HG02938 (cell line): ENCODE data around the gene LAMA5.
"Not testable (repeated sequence)": the region's sequence is repeated elsewhere in the genome, so short reads cannot be mapped to it uniquely, and the experiment has no call there.

ENCODE experiments used
- ATAC-seq: cut with Tn5 transposase; IDR thresholded peaks from one replicate; pipeline ENCODE4 v1.9.1; 2021; ENCODE audit warnings: mild to moderate bottlenecking, moderate library complexity; ENCODE audit not compliant: unreplicated experiment

The LAMA5 gene

DNA sequence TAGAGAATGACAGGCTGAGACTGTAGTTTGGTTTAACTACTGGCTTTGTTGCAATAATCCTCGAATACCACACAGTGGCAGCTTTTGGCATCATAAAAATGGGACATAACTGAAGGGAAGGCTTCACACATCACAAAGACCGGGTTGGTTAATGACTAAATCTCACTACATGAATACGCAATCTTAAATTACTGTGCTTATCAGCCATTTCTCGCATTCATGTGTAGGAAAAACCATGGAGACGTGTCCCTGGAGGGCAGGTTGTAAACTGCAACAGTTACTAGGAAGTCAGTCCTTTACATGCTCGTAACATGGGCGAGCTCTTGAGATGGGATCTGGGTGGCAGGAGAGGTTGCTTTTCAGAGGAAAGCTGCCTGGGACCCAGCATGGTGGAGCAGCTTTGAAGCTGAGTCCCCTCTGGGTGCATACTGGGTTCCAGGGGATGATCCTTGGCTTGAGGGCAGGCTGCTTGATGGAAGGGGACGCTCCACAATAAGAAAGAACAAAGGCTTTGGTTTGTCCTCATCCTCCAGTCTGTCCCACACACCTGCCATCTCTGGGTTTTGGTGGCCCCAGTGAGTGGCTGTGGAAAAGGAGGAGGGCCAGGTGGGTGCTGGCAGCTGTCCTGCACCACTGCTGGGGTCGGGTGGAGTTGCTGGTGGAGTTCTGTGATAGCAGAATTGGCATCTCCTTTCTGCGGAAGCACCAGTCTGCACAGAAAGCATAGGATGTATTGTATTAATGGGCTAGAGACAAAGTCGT, 21.9 kb upstream of the LAMA5 start:
- ATAC-seq = no peak

DNA sequence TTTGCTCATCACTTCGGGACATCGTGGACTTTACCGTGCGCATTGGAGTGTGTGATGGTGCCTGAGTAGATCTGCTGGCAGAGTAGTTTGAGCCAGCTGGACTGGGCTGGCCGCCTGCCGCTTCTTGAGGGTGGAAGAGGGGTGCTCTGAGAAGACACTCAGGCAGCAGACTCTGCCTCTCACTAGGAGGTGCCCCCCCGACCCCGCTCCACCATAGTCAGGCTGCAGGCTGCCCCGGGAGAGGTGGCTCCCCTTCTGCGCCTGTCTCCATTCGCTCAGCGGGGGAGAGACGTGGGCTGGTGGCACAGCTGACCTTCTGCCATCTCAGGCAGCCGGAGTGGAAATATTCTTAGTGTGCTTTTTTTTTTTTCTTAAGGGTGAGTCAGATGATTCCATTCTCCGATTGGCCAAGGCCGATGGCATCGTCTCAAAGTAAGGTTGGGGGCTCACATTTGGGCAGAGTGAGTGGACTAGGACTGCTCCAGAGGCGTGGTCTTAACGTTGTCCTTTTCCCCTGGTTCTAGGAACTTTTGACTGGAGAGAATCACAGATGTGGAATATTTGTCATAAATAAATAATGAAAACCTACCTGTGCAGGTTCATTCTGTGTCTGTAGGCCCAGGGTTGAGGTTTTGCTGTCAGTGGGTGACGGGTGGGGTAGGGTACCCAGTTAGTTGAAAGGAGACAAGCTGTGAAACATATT, 21.0 kb upstream of the LAMA5 start:
- ATAC-seq = no peak

DNA sequence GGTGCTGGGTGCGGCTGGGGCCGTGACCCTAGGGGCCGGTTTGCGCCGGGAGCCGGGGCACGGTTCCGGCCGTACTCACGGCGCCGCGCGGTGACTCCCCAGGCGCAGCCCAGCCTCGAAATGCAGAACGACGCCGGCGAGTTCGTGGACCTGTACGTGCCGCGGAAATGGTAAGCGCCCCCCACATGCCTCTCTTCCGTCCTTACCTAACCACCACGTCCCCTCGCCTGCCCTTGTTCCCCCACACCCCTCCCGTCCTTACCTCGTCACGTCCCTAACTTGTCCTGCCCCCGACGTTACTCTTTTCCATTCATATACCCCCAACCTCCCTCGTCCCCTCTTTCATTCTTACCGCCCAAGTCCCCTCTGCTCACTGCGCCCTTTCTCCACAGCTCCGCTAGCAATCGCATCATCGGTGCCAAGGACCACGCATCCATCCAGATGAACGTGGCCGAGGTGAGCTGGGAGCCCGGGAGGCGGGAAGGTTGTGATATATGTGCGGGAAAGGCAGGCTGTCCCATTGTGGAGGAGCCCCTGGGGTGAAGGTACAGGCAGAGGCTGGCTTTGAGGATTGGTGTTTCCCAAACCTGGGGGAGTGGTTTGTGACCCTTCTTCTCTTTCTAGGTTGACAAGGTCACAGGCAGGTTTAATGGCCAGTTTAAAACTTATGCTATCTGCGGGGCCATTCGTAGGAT, 20.3 kb upstream of the LAMA5 start:
- no peak for ATAC-seq

DNA sequence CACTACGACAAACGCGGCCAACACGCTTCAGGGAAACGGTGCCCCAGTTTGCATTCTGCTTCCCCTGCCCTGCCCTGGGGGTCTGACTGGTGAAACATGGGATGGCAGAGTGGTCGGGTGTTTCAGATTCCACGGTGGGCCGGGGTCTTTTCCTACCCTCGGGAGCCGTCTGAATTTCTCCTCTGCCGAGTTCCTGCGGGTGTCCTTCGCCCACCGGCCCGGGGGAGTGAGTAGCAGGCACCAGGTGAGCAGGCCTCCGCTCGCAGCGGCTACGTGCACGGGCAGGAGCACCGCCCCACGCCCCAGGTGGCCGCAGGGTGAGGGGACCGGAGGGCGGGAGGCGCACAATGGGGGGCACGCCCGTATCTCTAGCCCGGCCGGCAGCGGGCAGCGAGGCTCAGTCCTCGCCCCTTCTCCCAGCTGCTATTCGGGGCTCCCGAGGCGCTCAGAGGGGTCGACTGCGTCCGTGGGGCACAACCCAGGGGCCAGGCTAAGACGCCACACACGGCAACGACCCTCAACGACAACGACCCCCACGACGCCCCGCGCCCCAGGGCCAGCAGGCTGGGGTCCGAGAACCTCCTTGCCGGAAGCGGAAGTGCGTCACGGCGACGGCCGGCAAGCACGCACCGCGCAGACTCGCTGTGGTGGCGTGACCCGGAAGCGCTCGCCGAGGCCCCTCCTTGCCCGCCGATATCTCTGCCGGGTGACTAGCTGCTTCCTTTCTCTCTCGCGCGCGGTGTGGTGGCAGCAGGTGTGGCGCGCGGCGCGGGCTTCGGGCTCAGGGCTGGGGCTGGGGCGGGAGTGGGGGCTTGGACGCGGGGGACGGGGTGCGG, 19.5 kb upstream of the LAMA5 start, which contains the start of gene RPS21:
Gene RPS21 (plus strand): TSS at position 721 of the 836 bp plus-strand sequence. CDS start 236 bp downstream, outside the sequence.
- peak; percentile 81 for ATAC-seq

DNA sequence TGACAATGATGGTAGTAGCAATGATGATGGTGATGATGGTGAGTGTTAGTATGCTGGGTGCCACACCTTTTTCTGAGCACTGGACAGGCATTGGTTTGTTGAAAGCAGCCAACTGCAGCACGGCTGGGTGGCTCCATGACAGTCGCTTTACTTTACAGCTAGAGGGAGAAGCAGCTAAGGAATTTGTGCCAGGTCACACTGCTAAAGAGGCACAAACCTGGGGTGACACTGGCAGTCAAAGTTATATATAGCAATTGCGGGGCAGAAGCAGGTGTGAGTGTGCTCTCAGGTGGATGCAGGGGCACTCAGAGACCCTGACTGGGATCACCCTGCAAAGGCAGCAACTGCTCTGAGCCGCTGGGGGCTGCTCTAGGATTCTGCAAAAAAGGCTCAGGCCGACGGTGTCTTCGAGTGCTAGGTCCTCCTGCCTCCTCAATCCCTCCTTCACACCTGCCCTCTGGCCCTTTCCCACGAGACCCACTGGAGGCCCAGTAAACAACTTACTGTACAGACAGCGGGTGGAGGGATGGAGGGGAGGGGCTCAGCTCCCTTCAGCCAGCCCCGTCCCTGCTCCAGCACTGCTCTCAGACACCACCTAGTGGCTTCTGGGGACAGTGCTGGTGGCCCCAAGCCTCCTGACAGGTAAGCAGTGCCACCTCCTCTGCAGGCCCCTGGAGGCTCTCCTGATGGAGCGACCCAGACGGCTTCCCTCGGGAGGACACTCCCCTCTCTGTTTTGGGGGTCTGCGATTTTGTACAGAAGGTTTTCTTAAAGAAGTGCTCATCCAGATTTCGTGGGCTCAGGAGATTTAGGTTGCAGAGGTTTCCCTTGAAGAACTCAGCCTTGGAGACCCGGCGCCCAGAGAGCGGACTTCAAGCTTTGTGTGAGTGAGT, 15.4 kb upstream of the LAMA5 start:
- ATAC-seq = peak; percentile 55

DNA sequence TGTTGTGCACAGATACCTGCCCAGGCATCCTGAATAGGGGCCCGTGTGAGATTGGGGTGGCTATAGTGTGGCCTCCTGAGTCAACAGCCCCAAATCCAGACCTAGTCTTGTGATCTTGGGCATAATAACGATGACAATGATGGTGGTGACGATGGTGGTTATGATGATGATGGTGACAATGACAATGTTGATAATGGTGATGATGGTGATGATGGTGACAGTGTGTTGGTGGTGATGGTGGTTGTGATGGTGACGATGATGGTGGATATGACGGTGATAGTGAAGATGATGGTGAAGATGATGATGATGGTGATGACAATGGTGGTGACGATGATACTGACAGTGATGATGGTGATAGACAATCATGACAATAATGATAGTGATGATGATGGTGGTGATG, 14.7 kb upstream of the LAMA5 start:
- no peak for ATAC-seq

DNA sequence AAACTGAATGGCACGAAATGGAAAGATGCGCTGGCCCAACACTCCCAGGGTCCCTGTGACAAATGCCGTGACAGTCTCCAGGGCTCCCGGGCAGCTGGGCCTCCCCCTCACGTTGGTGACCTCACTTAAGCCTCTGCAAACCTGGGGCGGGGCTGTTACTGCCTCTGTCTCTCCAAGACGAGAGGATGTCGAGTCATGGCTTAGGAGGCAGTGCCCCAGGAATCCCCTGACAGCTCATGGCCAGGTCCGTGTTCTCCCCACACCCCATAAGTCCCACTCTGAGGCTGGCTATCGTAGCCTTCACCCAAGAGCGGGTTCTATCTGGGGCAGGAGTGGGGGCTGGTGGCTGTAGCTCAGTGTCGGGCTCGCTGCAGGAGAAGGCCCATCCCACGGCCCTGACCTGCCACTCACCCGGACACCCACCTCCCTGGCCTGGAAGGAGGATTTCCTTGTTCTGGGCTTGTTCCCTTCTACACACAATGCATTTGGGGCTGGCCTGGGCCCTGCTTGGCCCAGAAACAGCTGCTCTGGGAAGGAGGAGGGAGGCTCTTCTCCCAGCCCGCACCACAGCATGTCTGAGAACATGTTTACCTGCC, 14.2 kb upstream of the LAMA5 start:
- ATAC-seq = no peak

DNA sequence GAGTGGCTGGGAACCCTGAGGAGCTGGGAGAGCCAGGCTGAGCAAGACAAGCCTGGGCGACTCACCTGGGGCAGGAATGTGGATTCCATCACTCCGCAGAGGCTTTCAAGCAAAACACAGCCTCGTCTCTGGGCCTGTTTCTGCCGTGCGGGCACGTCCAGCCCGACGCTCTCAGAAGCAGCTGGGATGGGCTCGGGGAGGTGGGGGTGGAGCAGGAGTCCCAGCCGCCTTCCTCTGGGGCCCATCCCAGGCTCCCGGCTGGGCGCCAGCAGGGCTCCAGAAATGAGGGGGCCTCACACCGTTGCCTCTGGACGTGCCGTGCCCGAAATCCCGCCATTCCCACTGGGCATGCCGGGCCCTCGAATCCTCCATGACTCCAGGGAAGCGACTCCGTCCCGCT, 11.1 kb upstream of the LAMA5 start:
- no peak for ATAC-seq

DNA sequence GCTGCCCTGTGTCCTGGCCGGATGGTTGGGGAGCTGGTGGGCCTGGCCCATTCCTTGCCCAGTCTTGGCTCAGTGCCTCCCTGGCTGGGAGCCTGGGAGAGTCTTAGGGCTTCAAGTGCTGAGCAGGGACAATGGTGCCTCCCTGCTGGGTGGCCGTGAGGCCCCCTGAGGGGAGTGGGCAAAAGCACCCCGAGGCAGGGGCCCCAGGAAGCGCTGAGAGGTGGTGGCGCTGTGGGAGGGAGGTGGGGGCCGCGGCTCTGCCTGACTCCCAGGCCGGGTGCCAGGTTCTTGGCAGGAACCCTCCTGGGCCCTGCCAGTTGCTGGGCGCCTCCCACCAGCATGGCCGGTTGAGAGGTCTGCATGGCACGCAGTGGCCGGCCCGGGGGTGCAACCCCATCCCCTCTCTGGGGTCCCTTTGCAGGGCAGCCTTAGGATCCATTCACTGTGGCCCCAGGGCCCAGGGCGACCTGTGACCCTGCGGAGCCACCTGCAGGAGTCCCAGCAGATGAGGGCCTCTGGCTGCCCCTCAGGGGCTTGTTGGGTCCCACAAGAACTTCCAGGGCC, 10.6 kb upstream of the LAMA5 start:
- no peak for ATAC-seq

DNA sequence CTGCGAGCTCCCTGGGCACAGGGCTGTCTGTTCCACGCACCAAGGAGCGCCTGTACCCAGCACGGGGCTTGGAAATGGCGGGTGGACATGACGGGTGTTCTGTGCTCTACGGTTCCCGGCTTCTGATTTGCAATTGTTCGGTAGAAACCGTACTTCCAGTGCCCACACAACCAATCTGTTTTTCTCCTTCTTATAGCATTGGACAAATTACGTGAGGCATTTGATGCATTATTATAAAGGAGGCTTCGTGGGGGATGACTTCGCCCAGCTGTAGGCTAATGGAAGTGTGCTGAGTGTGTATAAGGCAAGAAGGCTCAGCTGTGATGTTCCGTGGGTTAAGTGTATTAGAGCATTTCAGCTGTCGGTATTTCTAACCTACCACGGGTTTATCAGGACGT, 10.0 kb upstream of the LAMA5 start:
- no peak for ATAC-seq

DNA sequence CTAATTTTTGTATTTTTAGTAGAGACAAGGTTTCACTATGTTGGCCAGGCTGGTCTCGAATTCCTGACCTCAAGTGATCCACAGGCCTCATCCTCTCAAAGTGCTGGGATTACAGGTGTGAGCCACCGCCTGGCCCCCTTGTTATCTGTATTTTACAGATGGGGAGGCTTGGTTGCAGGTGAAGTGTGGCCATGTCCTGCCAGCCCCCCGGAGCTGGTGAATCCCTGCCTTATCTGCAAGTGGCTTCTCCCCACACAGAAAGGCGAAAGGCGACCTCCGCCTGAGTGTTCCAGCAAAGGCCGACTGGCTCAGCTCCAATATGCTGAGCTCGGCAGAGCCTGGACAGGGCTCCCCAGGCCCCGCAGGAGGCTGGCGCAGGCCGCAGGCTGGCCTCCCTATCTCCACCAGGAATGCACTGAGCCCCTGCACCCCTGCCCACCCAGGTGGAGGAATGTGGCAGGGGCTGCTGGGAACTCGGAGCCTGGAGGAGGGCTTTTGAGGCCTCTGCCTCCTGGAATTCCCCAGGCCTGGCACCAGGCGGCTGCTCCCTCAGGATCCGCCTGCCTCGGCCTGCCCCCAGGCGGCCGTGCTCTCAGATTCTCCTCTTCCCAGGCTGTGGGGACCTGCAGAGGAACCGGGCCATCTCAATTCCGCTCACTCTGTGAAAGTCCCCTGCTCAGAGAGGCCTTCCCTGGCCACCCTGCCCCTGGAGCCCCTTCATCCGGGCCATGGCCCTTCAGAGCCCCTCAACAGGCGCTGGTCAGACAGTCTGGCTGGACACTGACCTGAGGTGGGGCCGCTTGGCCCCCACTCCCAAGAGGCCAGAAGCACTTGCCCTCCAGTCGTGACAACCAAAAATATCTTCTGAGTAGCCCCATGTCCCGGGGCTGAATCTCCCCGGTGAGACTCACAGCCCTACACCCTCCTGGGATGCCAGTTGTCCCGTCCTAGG, 9.3 kb upstream of the LAMA5 start:
- no peak for ATAC-seq

DNA sequence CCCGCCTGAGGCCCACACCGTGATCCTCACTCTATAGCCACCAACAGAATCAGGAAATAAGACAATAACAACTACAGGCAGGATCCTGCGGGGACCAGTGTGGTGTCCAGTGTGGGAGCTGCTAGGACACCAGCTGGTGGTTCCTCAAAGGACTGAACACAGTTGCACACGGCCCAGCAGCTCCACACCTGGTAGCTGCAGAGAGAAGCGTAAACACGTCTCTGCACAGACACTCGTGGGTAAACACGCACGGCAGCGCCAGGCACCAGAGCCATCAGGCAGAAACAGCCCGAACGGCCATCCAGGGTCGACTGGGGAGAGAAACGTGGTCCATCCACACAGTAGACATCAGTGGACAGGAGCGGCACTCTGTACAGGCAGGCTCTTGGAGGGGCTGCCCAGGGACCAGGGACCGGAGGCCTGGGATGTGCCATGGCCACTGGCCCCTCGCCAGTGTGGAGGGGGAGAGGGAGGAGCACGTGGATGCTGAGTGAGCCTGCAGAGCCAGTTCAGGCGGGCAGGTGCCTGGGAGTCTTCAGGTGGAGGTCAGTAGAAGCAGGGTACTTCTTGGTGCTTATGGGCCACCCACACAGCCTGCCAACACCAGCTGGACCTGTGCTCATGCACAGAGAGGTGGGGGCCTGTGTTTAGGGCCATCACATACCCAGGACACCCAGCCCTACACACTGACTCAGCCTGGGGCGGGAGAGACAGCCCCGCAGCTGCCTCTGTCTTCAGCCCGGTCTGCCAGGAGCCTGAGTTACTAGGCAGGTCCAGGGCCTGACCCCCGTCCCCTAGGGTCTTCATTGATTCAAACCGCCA, 7.4 kb upstream of the LAMA5 start:
- ATAC-seq = no peak

DNA sequence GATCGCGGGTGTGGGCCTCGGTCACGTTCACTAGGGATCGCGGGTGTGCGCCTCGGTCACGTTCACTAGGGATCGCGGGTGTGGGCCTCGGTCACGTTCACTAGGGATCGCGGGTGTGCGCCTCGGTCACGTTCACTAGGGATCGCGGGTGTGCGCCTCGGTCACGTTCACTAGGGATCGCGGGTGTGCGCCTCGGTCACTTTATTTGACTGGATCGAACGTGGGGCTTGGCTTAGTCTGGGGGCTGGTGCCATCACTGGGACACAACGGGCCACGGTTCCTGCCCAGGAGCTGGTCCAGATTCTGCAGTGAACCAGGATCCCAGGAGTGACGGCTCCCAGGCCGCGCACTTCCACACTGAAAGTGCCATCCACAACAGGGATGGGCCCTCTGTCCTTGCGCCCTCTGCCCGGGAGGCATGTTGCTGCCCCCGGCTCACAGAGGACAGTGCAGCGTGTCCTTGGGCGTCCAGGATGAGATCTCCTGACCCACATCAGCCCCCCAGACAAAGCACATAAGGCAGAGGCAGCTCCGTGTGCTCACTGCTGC, 6.6 kb upstream of the LAMA5 start:
- ATAC-seq = not testable (repeated sequence)

DNA sequence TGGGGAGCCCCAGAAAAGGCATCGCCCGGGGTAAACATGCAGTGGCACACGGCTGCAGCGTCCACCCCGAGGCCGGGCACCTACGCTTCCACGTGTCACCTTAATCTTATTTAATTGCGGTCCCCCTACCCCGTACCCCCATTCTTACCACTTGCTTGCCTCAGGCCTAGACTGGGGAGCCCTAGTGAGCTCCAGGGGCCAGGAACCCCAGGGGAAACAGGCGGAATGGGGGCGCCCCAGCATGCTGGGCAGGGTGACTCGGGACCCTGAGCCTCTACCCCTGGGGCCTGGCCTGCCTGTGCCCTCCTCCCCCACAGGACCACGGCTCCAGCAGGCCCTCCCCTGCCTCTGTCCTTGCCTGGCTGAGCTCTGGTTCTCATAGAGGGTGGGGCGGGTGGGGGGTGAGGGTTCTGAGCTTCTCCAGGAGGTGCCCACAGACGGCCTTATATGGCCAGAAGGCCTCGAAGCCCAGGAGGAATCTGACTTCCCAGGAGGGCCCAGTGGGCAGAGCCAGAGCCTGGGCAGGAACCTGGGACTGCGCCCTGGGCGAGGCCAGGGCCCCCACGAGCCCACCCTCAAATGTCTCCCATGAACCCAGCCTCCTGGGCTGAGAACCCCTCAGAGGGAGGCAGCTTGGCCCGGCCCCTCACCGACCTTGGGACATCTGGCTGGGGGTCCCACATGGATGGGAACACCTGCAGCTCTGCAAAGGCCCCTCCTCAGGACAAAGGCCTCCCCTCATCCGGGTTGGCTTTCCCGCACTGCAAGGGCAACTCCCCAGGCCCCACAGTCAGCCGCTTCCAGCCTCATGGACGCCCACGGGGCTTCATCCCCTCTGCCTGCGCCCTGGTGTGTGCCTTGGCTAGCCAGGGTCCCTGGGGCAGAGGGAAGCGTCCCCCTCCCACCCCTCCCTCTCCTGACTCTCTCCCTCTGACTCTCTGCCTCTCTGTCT, 5.2 kb upstream of the LAMA5 start:
- no peak for ATAC-seq

DNA sequence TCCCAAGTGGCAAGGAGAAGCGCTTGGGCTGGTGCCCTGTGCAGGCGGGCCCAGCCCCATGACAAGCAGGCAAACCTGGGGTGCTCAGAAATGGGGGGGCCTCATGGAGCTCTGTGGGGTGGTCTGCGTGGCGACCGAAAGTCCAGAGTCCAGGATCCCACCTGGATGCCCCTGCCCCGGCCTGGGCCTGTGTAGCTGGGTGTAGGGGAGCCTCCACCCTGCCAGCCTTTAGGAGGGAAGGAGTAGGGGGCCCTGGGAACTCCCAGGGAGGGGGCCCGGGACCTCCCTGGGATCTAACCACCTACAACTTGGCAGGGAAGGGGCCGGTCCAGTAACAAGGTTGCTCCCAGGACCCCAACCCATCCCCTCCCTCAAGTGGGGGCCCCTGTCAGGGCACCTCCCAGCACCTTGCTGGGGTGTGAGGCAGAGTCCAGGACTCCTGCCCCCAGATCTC, 4.5 kb upstream of the LAMA5 start:
- ATAC-seq = no peak
